OCI-LY7 (cell line): ENCODE results near the gene COL23A1.

Source experiments
- EZH2phosphoT487 ChIP-seq: fragments of 200-600 bp; sonication (generic); IDR thresholded peaks from 2 replicates; pipeline ENCODE4 v1.6.1; 2018; ENCODE audit warnings: low read depth, borderline replicate concordance, mild to moderate bottlenecking, mixed run types, antibody characterized with exemption, low read length, moderate library complexity, mixed read lengths
- TF ChIP-seq, protein P1 (sequence below): fragments of 200-600 bp; sonication (generic); conservative IDR thresholded peaks from 2 replicates; pipeline ENCODE4 v1.5.1; 2014; ENCODE audit warnings: mild to moderate bottlenecking, antibody characterized with exemption, low read length, moderate library complexity, mixed read lengths

DNA sequence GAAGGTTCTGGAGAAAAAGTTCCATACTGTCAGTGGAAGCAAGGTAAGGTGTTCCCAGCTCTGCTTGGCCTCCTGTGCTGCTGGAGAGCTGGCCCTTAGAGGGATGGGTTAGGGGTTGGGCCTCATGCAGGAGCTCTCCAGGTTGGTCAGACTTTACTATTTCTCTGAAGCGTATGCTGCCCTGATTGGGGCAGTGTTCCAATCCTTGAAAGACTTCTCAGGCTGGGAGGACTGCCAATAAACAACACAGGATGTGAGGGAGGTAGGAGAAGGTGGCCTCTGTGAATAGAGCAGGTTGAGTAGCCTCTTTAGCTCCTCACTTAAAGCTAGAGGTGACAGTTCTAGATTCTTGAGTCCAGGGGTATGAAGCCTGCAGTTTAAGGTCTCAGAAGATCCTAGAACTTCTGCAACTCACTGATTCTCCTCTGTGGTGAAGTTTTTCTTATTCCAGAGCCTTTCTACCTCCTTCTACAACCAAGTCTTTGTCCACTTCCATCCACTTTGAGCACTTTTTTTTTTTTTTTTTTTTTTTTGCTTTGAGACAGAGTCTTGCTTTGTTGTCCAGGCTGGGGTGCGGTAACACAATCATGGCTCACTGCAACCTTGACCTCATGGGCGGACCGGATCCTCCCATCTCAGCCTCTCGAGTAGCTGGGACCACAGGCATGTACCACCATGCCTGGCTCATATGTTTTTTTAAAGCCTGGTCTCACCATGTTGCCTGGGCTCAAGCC, 382.8 kb downstream of the COL23A1 start:
- TF ChIP-seq, protein P1, sequence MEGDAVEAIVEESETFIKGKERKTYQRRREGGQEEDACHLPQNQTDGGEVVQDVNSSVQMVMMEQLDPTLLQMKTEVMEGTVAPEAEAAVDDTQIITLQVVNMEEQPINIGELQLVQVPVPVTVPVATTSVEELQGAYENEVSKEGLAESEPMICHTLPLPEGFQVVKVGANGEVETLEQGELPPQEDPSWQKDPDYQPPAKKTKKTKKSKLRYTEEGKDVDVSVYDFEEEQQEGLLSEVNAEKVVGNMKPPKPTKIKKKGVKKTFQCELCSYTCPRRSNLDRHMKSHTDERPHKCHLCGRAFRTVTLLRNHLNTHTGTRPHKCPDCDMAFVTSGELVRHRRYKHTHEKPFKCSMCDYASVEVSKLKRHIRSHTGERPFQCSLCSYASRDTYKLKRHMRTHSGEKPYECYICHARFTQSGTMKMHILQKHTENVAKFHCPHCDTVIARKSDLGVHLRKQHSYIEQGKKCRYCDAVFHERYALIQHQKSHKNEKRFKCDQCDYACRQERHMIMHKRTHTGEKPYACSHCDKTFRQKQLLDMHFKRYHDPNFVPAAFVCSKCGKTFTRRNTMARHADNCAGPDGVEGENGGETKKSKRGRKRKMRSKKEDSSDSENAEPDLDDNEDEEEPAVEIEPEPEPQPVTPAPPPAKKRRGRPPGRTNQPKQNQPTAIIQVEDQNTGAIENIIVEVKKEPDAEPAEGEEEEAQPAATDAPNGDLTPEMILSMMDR, result no peak
- TF ChIP-seq EZH2phosphoT487, result no peak
